H9 (cell line): ENCODE results near the gene PCDHAC2. TPM values are rescaled to one million over a fixed set of nuclear protein-coding genes. Genes with fewer than 3 reads are reported as not detected.

ENCODE experiments used
- DNase-seq: peaks from one replicate; pipeline ENCODE4 v3.0.0-alpha.2; 2017
- H2AFZ ChIP-seq: one replicate; pipeline ENCODE4 v1.6.1; 2013; ENCODE audit warnings: mild to moderate bottlenecking, low read length, control low read depth, moderate library complexity
- H2AK5ac ChIP-seq: 2 replicates; pipeline ENCODE4 v1.6.1; 2013; ENCODE audit warnings: low read length, control low read depth, mixed read lengths; ENCODE audit not compliant: insufficient read length
- H2BK120ac ChIP-seq: one replicate; pipeline ENCODE4 v1.6.1; 2013; ENCODE audit warnings: low read depth, mild to moderate bottlenecking, low read length, control low read depth, inconsistent platforms; ENCODE audit not compliant: poor library complexity, severe bottlenecking
- H2BK12ac ChIP-seq: 2 replicates; pipeline ENCODE4 v1.6.1; 2013; ENCODE audit warnings: low read length, control low read depth, mixed read lengths, low read depth; ENCODE audit not compliant: insufficient read length
- H2BK15ac ChIP-seq: 2 replicates; pipeline ENCODE4 v1.6.1; 2013; ENCODE audit warnings: low read depth, low read length, control low read depth
- H2BK20ac ChIP-seq: one replicate; pipeline ENCODE4 v1.6.1; 2013; ENCODE audit warnings: low read depth, mild to moderate bottlenecking, low read length, control low read depth, inconsistent platforms; ENCODE audit not compliant: poor library complexity, severe bottlenecking
- H2BK5ac ChIP-seq: 2 replicates; pipeline ENCODE4 v1.6.1; 2013; ENCODE audit warnings: low read length, control low read depth, mixed read lengths; ENCODE audit not compliant: insufficient read length
- H3K14ac ChIP-seq: 2 replicates; pipeline ENCODE4 v1.6.1; 2013; ENCODE audit warnings: low read length, control low read depth; ENCODE audit not compliant: insufficient read depth
- H3K18ac ChIP-seq: 2 replicates; pipeline ENCODE4 v1.6.1; 2013; ENCODE audit warnings: low read depth, mild to moderate bottlenecking, mixed read lengths, low read length, control low read depth; ENCODE audit not compliant: insufficient read length
- H3K23ac ChIP-seq: 2 replicates; pipeline ENCODE4 v1.6.1; 2013; ENCODE audit warnings: low read length, control low read depth, mixed read lengths, low read depth; ENCODE audit not compliant: insufficient read length
- H3K23me2 ChIP-seq: 2 replicates; pipeline ENCODE4 v1.6.1; 2013; ENCODE audit warnings: low read depth, mild to moderate bottlenecking, mixed read lengths, low read length, control low read depth; ENCODE audit not compliant: insufficient read length, poor library complexity, severe bottlenecking
- H3K27ac ChIP-seq: 2 replicates; pipeline ENCODE4 v1.5.1; 2013; ENCODE audit warnings: low read length, control low read depth, mixed read lengths, low read depth; ENCODE audit not compliant: insufficient read length
- H3K27me3 ChIP-seq: 2 replicates; pipeline ENCODE4 v1.6.1; 2013; ENCODE audit warnings: low read length, control low read depth, inconsistent platforms; ENCODE audit not compliant: insufficient read depth
- H3K4ac ChIP-seq: 2 replicates; pipeline ENCODE4 v1.6.1; 2013; ENCODE audit warnings: low read depth, mild to moderate bottlenecking, control low read depth, inconsistent platforms, low read length, moderate library complexity
- H3K4me1 ChIP-seq: 2 replicates; pipeline ENCODE4 v1.6.1; 2013; ENCODE audit warnings: low read length, control low read depth, inconsistent platforms; ENCODE audit not compliant: insufficient read depth
- H3K4me2 ChIP-seq: 2 replicates; pipeline ENCODE4 v1.6.1; 2013; ENCODE audit warnings: low read length, control low read depth, mixed read lengths; ENCODE audit not compliant: insufficient read length, insufficient read depth
- H3K56ac ChIP-seq: 2 replicates; pipeline ENCODE4 v1.6.1; 2013; ENCODE audit warnings: low read depth, mild to moderate bottlenecking, mixed read lengths, low read length, control low read depth; ENCODE audit not compliant: insufficient read length
- H3K79me1 ChIP-seq: 2 replicates; pipeline ENCODE4 v1.6.1; 2013; ENCODE audit warnings: low read depth, mild to moderate bottlenecking, moderate library complexity, low read length, control low read depth, inconsistent platforms; ENCODE audit not compliant: insufficient read depth, poor library complexity, severe bottlenecking
- H3K79me2 ChIP-seq: 2 replicates; pipeline ENCODE4 v1.6.1; 2013; ENCODE audit warnings: low read length, control low read depth, inconsistent platforms; ENCODE audit not compliant: insufficient read depth
- H3K9ac ChIP-seq: 2 replicates; pipeline ENCODE4 v1.6.1; 2013; ENCODE audit warnings: low read length, control low read depth, mixed read lengths; ENCODE audit not compliant: insufficient read length; ENCODE audit errors: extremely low read depth
- H3K9me3 ChIP-seq: one replicate; pipeline ENCODE4 v1.6.1; 2013; ENCODE audit warnings: low read depth, low read length, inconsistent platforms; ENCODE audit not compliant: control insufficient read depth
- H3T11ph ChIP-seq: one replicate; pipeline ENCODE4 v1.6.1; 2013; ENCODE audit warnings: mild to moderate bottlenecking, low read length, control low read depth, inconsistent platforms
- H4K20me1 ChIP-seq: one replicate; pipeline ENCODE4 v1.6.1; 2013; ENCODE audit not compliant: control insufficient read depth, insufficient read length, insufficient read depth
- H4K5ac ChIP-seq: 2 replicates; pipeline ENCODE4 v1.6.1; 2013; ENCODE audit warnings: low read depth, mild to moderate bottlenecking, mixed read lengths, low read length, control low read depth; ENCODE audit not compliant: insufficient read length
- H4K8ac ChIP-seq: replicated peaks from 2 replicates; pipeline ENCODE4 v1.6.1; 2013; ENCODE audit warnings: low read length, control low read depth, mixed read lengths, low read depth; ENCODE audit not compliant: insufficient read length
- H4K91ac ChIP-seq: 2 replicates; pipeline ENCODE4 v1.6.1; 2013; ENCODE audit warnings: low read depth, mild to moderate bottlenecking, moderate library complexity, mixed read lengths, low read length, control low read depth; ENCODE audit not compliant: insufficient read length
- H3K27ac Mint-ChIP-seq, 3 experiments: 2 replicates in 2 of 3; 3 replicates in 1 of 3; pipeline ENCODE4 v1.8.0; 2020 to 2021; ENCODE audit warnings: mixed read lengths in 3 of 3, mild to moderate bottlenecking in 1 of 3, moderate library complexity in 1 of 3
- H3K27me3 Mint-ChIP-seq: 2 replicates; pipeline ENCODE4 v1.8.0; 2021; ENCODE audit warnings: low read depth, mild to moderate bottlenecking, moderate library complexity, mixed read lengths
- H3K36me3 Mint-ChIP-seq, 3 experiments: 2 replicates in 2 of 3; 3 replicates in 1 of 3; pipeline ENCODE4 v1.8.0; 2020 to 2021; ENCODE audit warnings: low read depth in 3 of 3, mixed read lengths in 3 of 3; ENCODE audit not compliant: insufficient read depth in 1 of 3
- H3K4me1 Mint-ChIP-seq, 2 experiments: 2 replicates each; pipeline ENCODE4 v1.8.0; 2020; ENCODE audit warnings: mixed read lengths in 2 of 2
- H3K4me3 Mint-ChIP-seq, 2 experiments: 2 replicates in 1 of 2; 3 replicates in 1 of 2; pipeline ENCODE4 v1.8.0; 2020 to 2021; ENCODE audit warnings: mild to moderate bottlenecking in 2 of 2, mixed read lengths in 2 of 2, moderate library complexity in 1 of 2
- H3K9me3 Mint-ChIP-seq, 2 experiments: 2 replicates in 1 of 2; 3 replicates in 1 of 2; pipeline ENCODE4 v1.8.0; 2020; ENCODE audit warnings: mild to moderate bottlenecking in 2 of 2, mixed read lengths in 2 of 2, moderate library complexity in 1 of 2
- CTCF ChIP-seq: fragments of 200-600 bp; sonication (generic); conservative IDR thresholded peaks from 3 replicates; pipeline ENCODE4 v1.8.0; 2021; ENCODE audit warnings: antibody characterized with exemption, mild to moderate bottlenecking
- WGBS: extraction: QIAGEN DNeasy Blood & Tissue Kit; methylation state at CpG from one replicate; pipeline ENCODE4 v1.1.7; 2013; ENCODE audit warnings: missing lambda C conversion rate, low lambda C conversion rate, mixed read lengths; ENCODE audit not compliant: insufficient read length; ENCODE audit errors: extremely low coverage; 5-methylcytosine and 5-hydroxymethylcytosine counted together
- total RNA-seq: library from RNA; stranded (reverse); gene quantifications from 2 replicates; pipeline ENCODE4 v1.2.1, GENCODE V29; 2021

Gene PCDHAC2
- total RNA-seq, 1 experiment from 2014 or later, result 4.8 TPM

- no peaks in the 10 kb centered on the region for H3K27me3 ChIP-seq
- Mint-ChIP-seq H3K4me3 (peak overlapping the region; percentile 34 to 53; a peak in 4 of 5 replicates), H3K36me3 (peaks cover 4 to 18% (median 6%) of the 10 kb centered on the region in 3 experiments; a peak in 6 of 7 replicates), H3K27me3 (peaks cover 4% of the 10 kb centered on the region; the same call in 1 of the 2 replicates), H3K9me3 (no peaks in the 10 kb centered on the region), H3K4me1 (peaks cover 63 to 69% of the 10 kb centered on the region in 2 experiments), H3K27ac (peak overlapping the region; percentile 79 to 98 (median 85); a peak in 6 of 7 replicates)
- H3K27ac ChIP-seq, result peak overlapping the region; percentile 62
- no peak overlapping the region for H4K5ac ChIP-seq
- H3K4ac ChIP-seq, result no peak overlapping the region
- no peak overlapping the region for H2BK15ac ChIP-seq
- H3K56ac ChIP-seq, result no peak overlapping the region
- no peak for TF ChIP-seq CTCF
- H2AFZ ChIP-seq, result no peak overlapping the region
- no peaks in the 10 kb centered on the region for H3K79me1 ChIP-seq
- H3K18ac ChIP-seq, result peak overlapping the region; percentile 18
- peaks cover 9% of the 10 kb centered on the region for H3K23me2 ChIP-seq
- H4K20me1 ChIP-seq, result no peaks in the 10 kb centered on the region
- WGBS, result no CpG with 5 or more reads among the region's 4 CpGs
- no peak overlapping the region for H2BK12ac ChIP-seq
- no peaks in the 10 kb centered on the region for H3K79me2 ChIP-seq
- H3K14ac ChIP-seq, result no peak overlapping the region
- no peak overlapping the region for H2BK20ac ChIP-seq
- no peak overlapping the region for H2BK5ac ChIP-seq
- H3K4me2 ChIP-seq, result peak overlapping the region; percentile 32
- no peak overlapping the region for H3K9ac ChIP-seq
- no peak overlapping the region for H3T11ph ChIP-seq
- H2AK5ac ChIP-seq, result no peak overlapping the region
- no peak overlapping the region for H3K23ac ChIP-seq
- H3K9me3 ChIP-seq, result no peaks in the 10 kb centered on the region
- H4K91ac ChIP-seq, result no peak overlapping the region
- H2BK120ac ChIP-seq, result no peak overlapping the region
- peak; percentile 84 for DNase-seq
- H4K8ac ChIP-seq, result no peak overlapping the region
- H3K4me1 ChIP-seq, result peaks cover 23% of the 10 kb centered on the region
Measured at GRCh38 chr5:141003791-141004611, 37.7 kb downstream of the PCDHAC2 start.
